NCI-H345 treated with DMSO at 0.1 percent for 48 hours (cell line): ENCODE data around the gene ATG7.
A peak's percentile ranks its signal among the peaks of the same experiment; 100 is the strongest.

Experiments used
- DNase-seq: peaks from one replicate; lab custom pipeline; 2025; ENCODE audit not compliant: unreplicated experiment; lab: John Stamatoyannopoulos, UW

ATG7 gene

GRCh38 chr3:11529281-11529680 lies 257.1 kb downstream of the ATG7 start:
- DNase-seq = no peak

GRCh38 chr3:11530153-11530721 lies 258.0 kb downstream of the ATG7 start:
- no peak for DNase-seq

- no peak for DNase-seq
These were observed 260.8 kb downstream of the ATG7 start for GRCh38 chr3:11532931-11533391.

- DNase-seq = no peak
These were observed 262.0 kb downstream of the ATG7 start for GRCh38 chr3:11534011-11534792.

GRCh38 chr3:11534793-11535101 lies 262.6 kb downstream of the ATG7 start:
- DNase-seq = no peak

GRCh38 chr3:11535243-11535960 lies 263.2 kb downstream of the ATG7 start:
- DNase-seq = no peak

- no peak for DNase-seq
These were observed 264.1 kb downstream of the ATG7 start for GRCh38 chr3:11536132-11536935.

- no peak for DNase-seq
These were observed 264.9 kb downstream of the ATG7 start for GRCh38 chr3:11536936-11537612.

- DNase-seq = no peak
These were observed 266.4 kb downstream of the ATG7 start for GRCh38 chr3:11538581-11538980.

GRCh38 chr3:11539218-11539617 lies 267.0 kb downstream of the ATG7 start:
- DNase-seq = peak; percentile 47

GRCh38 chr3:11539677-11540076 lies 267.5 kb downstream of the ATG7 start:
- peak; percentile 75 for DNase-seq

GRCh38 chr3:11541321-11542303 lies 269.4 kb downstream of the ATG7 start:
- DNase-seq = no peak

GRCh38 chr3:11542551-11542950 lies 270.4 kb downstream of the ATG7 start:
- no peak for DNase-seq

- no peak for DNase-seq
These were observed 271.1 kb downstream of the ATG7 start for GRCh38 chr3:11543141-11543947.

- no peak for DNase-seq
These were observed 271.8 kb downstream of the ATG7 start for GRCh38 chr3:11543948-11544387.

GRCh38 chr3:11544412-11545181 lies 272.4 kb downstream of the ATG7 start:
- no peak for DNase-seq

- DNase-seq = no peak
These were observed 273.1 kb downstream of the ATG7 start for GRCh38 chr3:11545186-11545851.
